Right lobe of liver (tissue), 6 donors: Measurements from ENCODE around the gene HOXD9. TPM values are rescaled to one million over a fixed set of nuclear protein-coding genes. Genes with fewer than 3 reads are reported as not detected.

Experiments
- ATAC-seq, 4 donors: fragments of 200-7000 bp; cut with Tn5 transposase; one replicate each; pipeline ENCODE4 v1.9.1; 2020; ENCODE audit warnings: mild to moderate bottlenecking in 4 of 4, moderate library complexity in 4 of 4
- DNase-seq, 3 donors: peaks; one replicate each; pipeline ENCODE4 v3.0.0-alpha.2; 2020
- H3K27ac ChIP-seq, 3 donors: fragments of 200-600 bp; one replicate each; pipeline ENCODE4 v1.8.0; 2022
- H3K27me3 ChIP-seq, 2 donors: fragments of 200-600 bp; one replicate each; pipeline ENCODE4 v1.8.0; 2022
- H3K36me3 ChIP-seq, 4 donors: fragments of 200-600 bp; sonication (generic) in 1 of 4; one replicate each; pipeline versions ENCODE4 v1.5.1 to v1.8.0; 2017 to 2022; ENCODE audit warnings: control low read depth in 1 of 4
- H3K4me1 ChIP-seq, 4 donors: fragments of 200-600 bp; sonication (generic) in 1 of 4; one replicate each; pipeline versions ENCODE4 v1.5.1 to v1.8.0; 2017 to 2022; ENCODE audit warnings: control low read depth in 1 of 4
- H3K4me3 ChIP-seq, 3 donors: fragments of 200-600 bp; one replicate each; pipeline ENCODE4 v1.8.0; 2022
- H3K9me3 ChIP-seq, 4 donors: fragments of 200-600 bp; sonication (generic) in 1 of 4; one replicate each; pipeline versions ENCODE4 v1.5.1 to v1.8.0; 2017 to 2022; ENCODE audit warnings: control low read depth in 1 of 4
- CTCF ChIP-seq, 4 donors: fragments of 200-600 bp in 3 of 4; fragments of 450-650 bp in 1 of 4; IDR thresholded peaks; one replicate each; pipeline versions ENCODE4 v1.5.1 to v1.8.0; 2016 to 2022; ENCODE audit warnings: antibody characterized with exemption in 4 of 4, mild to moderate bottlenecking in 2 of 4
- POLR2A ChIP-seq: fragments of 450-650 bp; IDR thresholded peaks from one replicate; pipeline ENCODE4 v1.6.1; 2017; ENCODE audit warnings: antibody characterized with exemption, mild to moderate bottlenecking
- WGBS: methylation state at CpG from one replicate; pipeline ENCODE4 v1.1.6; 2018; ENCODE audit warnings: low coverage, low lambda C conversion rate; ENCODE audit not compliant: insufficient coverage; ENCODE audit errors: missing lambda C conversion rate; 5-methylcytosine and 5-hydroxymethylcytosine counted together
- intact Hi-C, 2 donors: fragments of 100-400 bp; cut with DNase I; formaldehyde crosslinking; loops; one replicate each; pipeline versions ENCODE4 v1.11.2 to v1.14.1; 2022
- total RNA-seq, 6 experiments: library from RNA; depleted of rRNA in 2 of 6; stranded (reverse); fragments of >200 nt in 2 of 6; fragmentation: NEBNext Ultra II Directional in 3 of 6; extraction: Animal tissue kit (Norgen Biotek cat#: 25700) in 3 of 6; gene quantifications; one replicate each; pipeline versions ENCODE4 v1.1.0 to v1.2.4, GENCODE V29; 2016 to 2023
- donor health status: DM: no; HTN: yes; CAD: no.
- donor health status: DM: no; HTN: no; CAD: no.
- donor health status: DM: no; HTN: no; CAD: no.
- donor health status: DM: no; HTN: yes; CAD: no.
- donor health status: DM: no; HTN: yes; CAD: no.

HOXD9 gene
- total RNA-seq, 6 experiments from 2014 or later: 0.25 TPM; not detected in 5

- H3K4me3 ChIP-seq: no peak overlapping the region
- intact Hi-C loops: no loop called here
- ATAC-seq: peak in 2 of 4 donors; percentile 10 to 35
These were observed 37.2 kb downstream of the HOXD9 start for GRCh38 chr2:176159663-176160250.

GRCh38 chr2:176160251-176160985, 37.9 kb downstream of the HOXD9 start:
- H3K4me3 ChIP-seq: no peak overlapping the region
- peaks cover 5 to 80% of the 10 kb centered on the region in 2 donors for H3K27me3 ChIP-seq
- DNase-seq (no peak), ATAC-seq (no peak)
- intact Hi-C loops: no loop called here
- H3K36me3 ChIP-seq: no peaks in the 10 kb centered on the region
- peaks cover 0 to 20% (median 0%) of the 10 kb centered on the region in 4 donors for H3K4me1 ChIP-seq
- no peaks in the 10 kb centered on the region for H3K9me3 ChIP-seq
- 13% methylated on average over 19 of the region's 50 CpGs for WGBS
- H3K27ac ChIP-seq: no peak overlapping the region
- no peak for TF ChIP-seq CTCF (IDR thresholded peaks at IDR 0.05)

More at GRCh38 chr2:176159663-176160250, 37.2 kb downstream of the HOXD9 start:
- Histone ChIP-seq H3K27me3 (peaks cover 0 to 73% of the 10 kb centered on the region in 2 donors), H3K36me3 (no peaks in the 10 kb centered on the region), H3K27ac (no peak overlapping the region), H3K4me1 (peaks cover 0 to 20% (median 0%) of the 10 kb centered on the region in 4 donors), H3K9me3 (no peaks in the 10 kb centered on the region)
- no peak for DNase-seq
- WGBS: 5% methylated on average over 21 of the region's 44 CpGs
- no peak for TF ChIP-seq POLR2A
- TF ChIP-seq CTCF (IDR thresholded peaks at IDR 0.05): no peak

GRCh38 chr2:176160986-176161824, 38.7 kb downstream of the HOXD9 start:
- H3K9me3 ChIP-seq: no peaks in the 10 kb centered on the region
- DNase-seq: no peak
- H3K4me3 ChIP-seq: no peak overlapping the region
- no peak overlapping the region for H3K27ac ChIP-seq
- intact Hi-C loops: no loop called here
- peaks cover 0 to 20% (median 0%) of the 10 kb centered on the region in 4 donors for H3K4me1 ChIP-seq
- no peak for TF ChIP-seq CTCF (IDR thresholded peaks at IDR 0.05)
- TF ChIP-seq POLR2A: no peak
- ATAC-seq: no peak
- 8% methylated on average over 21 of the region's 22 CpGs for WGBS
- no peaks in the 10 kb centered on the region for H3K36me3 ChIP-seq
- peaks cover 10 to 78% of the 10 kb centered on the region in 2 donors for H3K27me3 ChIP-seq

- Histone ChIP-seq H3K27me3 (peaks cover 10 to 72% of the 10 kb centered on the region in 2 donors), H3K4me1 (peaks cover 0 to 20% (median 0%) of the 10 kb centered on the region in 4 donors), H3K4me3 (no peak overlapping the region), H3K27ac (no peak overlapping the region), H3K36me3 (no peaks in the 10 kb centered on the region), H3K9me3 (no peaks in the 10 kb centered on the region)
- intact Hi-C loops: no loop called here
- TF ChIP-seq POLR2A: no peak
- no peak for TF ChIP-seq CTCF (IDR thresholded peaks at IDR 0.05)
- 8% methylated on average over 11 of the region's 22 CpGs for WGBS
- no peak for ATAC-seq
- no peak for DNase-seq
These were observed 39.5 kb downstream of the HOXD9 start for GRCh38 chr2:176161825-176162626.
